Muscle layer of colon (tissue), 2 donors: ENCODE measurements around the gene FAM53A.

Experiments used
- H3K27ac ChIP-seq: one replicate; pipeline ENCODE4 v1.7.0; 2013; ENCODE audit warnings: low read depth, mild to moderate bottlenecking, low read length, moderate library complexity
- H3K27me3 ChIP-seq, 2 donors: one replicate each; pipeline ENCODE4 v1.7.0; 2013; ENCODE audit warnings: low read length in 2 of 2, mild to moderate bottlenecking in 2 of 2; ENCODE audit not compliant: insufficient read depth in 2 of 2, control insufficient read depth in 1 of 2
- H3K36me3 ChIP-seq: one replicate; pipeline ENCODE4 v1.7.0; 2013; ENCODE audit warnings: mild to moderate bottlenecking, low read length; ENCODE audit not compliant: insufficient read depth
- H3K4me1 ChIP-seq: one replicate; pipeline ENCODE4 v1.7.0; 2013; ENCODE audit warnings: mild to moderate bottlenecking, low read length; ENCODE audit not compliant: insufficient read depth
- H3K4me3 ChIP-seq, 2 donors: one replicate each; pipeline ENCODE4 v1.7.0; 2013; ENCODE audit warnings: low read length in 2 of 2, low read depth in 1 of 2, mild to moderate bottlenecking in 1 of 2, moderate library complexity in 1 of 2
- H3K9ac ChIP-seq: one replicate; pipeline ENCODE4 v1.7.0; 2013; ENCODE audit warnings: low read length
- H3K9me3 ChIP-seq: one replicate; pipeline ENCODE4 v1.7.0; 2013; ENCODE audit warnings: mild to moderate bottlenecking, low read length
- donor health status: abdominal sarcoma.
- donor health status: Adenocarcinoma of cecum.

The FAM53A gene

DNA sequence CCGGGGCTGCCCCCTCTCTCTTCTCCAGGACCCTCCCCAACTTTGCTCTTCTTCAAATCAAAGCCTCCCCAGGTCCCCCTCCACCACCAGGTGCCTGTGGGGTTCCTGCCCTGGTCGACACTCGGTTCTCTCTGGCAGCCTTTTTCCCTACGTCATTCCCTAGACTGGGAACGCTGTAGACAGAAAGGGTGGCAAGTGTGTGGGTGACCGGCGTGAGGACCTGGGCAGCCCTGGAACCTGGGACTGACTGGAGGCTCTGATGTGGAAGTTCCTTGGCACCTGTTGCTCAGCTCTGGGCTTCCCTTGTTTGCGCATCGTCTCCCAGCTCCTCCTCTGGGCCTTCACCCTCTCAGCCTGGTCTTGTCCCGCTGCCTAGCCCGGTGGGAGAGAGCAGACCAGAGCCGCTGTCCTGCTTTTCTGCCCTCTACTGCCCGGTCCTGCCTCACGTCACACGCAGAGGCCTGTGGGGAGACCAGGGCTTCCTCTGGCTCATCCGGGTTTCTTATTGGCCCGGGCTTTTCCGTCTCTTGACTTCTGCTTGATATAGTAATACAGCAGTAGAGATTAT lies 38.5 kb upstream of the FAM53A start:
- Histone ChIP-seq H3K9me3 (no peaks in the 10 kb centered on the region), H3K27me3 (no peaks in the 10 kb centered on the region), H3K9ac (no peak overlapping the region), H3K36me3 (peaks cover 14% of the 10 kb centered on the region), H3K4me1 (peaks cover 12% of the 10 kb centered on the region), H3K27ac (no peak overlapping the region), H3K4me3 (no peak overlapping the region)

DNA sequence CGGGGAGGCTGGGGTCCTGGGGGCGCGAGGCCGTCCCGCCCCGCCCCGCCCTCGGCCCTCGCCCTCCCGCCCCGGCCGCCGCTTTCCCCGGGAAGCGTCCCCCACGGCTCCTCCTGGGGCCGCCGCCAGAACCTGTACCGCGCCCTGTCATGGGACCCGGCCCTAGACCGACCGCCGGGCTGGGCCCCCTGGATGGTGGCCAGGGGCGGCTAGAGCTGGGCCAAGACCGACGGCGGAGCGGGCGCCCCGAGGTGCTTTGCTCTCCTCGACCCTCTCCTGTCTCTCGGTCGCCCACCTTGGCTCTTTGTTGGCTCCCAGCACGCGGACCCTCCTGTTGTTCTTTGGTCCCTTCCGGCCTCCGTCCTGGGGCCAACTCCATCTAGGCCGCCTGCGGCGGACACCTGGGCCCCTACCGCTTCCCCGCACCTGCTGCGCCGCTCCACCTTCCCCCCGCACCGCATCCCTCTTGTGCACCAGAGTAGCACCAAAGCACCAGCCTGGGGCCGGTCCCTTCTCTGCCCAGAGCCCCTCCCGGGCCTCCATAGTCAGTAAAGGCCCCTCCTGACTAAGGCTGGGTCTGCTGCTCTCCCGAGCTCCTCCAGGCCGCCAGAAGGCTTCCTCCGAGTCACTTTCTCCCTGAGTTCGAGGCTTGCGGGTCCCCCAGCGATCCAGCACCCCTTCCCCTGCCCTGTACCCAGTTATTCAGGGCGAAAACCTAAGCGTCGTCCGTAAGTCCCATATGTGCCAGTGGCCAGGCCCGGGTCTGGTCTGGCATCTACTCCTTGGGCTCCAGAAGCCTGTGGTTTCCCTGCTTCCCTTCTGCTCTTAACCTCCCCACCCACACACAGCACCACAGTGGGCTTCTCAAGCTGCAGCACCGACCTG lies 37.8 kb upstream of the FAM53A start:
- Histone ChIP-seq H3K9ac (no peak overlapping the region), H3K4me1 (peaks cover 12% of the 10 kb centered on the region), H3K27ac (no peak overlapping the region), H3K36me3 (peaks cover 16% of the 10 kb centered on the region), H3K4me3 (peak overlapping the region in 1 of 2 donors; percentile 57), H3K27me3 (no peaks in the 10 kb centered on the region), H3K9me3 (no peaks in the 10 kb centered on the region)

DNA sequence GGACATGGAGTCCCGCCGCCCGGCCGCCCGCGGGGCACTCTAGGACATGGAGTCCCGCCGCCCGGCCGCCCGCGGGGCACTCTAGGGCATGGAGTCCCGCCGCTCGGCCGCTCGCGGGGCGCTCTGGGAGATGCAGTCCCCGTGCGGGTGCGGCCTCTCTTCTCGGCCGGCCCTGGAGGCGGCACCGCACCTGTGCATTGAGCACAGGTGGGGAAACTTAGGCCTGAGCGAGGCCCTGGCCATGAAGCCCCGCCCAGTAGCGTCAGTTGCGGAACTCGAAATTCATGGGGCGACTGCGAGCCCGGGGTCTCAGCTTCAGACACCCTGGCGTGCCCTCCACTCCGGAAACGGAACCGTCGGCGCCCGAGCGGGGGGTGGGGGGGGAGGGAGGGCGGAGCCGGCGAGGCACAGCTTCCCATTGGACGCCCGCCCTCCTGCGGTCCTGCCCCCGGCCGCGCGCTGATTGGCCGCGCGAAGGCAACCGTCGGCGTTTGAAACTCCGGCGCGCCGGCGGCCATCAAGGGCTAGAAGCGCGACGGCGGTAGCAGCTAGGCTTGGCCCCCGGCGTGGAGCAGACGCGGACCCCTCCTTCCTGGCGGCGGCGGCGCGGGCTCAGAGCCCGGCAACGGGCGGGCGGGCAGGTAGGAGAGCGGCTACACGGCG lies 37.0 kb upstream of the FAM53A start, which contains the start of the genes TACC3 and TMEM129:
TACC3 (plus strand) TSS at position 519 of the 663 bp plus-strand sequence. CDS start 1,901 bp downstream, outside the sequence.
TMEM129 (minus strand) TSS at position 321 of the 663 bp plus-strand sequence. CDS start 486 bp downstream, outside the sequence.
- Histone ChIP-seq H3K9me3 (no peaks in the 10 kb centered on the region), H3K36me3 (peaks cover 16% of the 10 kb centered on the region), H3K27me3 (no peaks in the 10 kb centered on the region), H3K27ac (peak within 1 kb of the TSS; percentile 97), H3K4me1 (peaks cover 12% of the 10 kb centered on the region), H3K9ac (peak within 1 kb of the TSS; percentile 89), H3K4me3 (peak within 1 kb of the TSS; percentile 78 to 84)

DNA sequence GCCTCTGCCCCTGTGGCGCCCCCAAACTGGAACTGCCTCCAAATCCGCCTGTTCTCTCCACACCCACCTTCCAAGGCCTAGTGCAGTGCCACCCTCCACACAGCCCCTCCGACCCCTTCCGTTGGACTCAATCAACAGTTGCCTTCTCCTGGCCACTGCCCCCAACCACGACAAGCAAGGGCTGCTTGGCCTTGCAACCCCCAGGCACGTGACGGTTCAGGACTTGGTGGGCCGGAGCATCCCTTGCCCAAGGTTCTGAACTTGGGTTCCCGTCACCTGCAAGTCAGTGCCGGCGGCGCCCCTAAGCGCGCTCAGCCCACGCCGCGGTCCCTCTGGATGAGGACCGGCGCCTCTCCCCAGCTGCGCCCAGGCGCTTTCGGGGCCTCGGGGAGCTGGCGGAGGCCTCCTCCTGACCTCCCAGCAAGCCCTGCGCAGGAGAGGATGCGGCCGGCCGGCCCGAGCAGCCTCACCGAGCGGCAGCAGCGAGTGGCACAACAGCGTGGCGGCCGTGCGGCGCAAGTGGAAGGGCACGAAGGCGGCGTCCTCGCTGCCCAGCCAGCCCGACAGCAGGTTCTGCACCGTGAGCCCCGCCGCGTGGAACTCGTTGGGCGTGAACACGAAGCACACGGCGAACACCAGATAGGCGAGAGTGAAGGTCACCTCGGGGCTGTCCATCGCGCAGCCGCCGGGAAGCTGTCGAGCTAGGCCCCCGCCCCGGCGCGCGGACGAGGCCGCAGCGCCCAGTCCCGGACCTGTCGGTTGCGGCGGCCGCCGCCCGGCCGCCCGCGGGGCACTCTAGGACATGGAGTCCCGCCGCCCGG lies 36.3 kb upstream of the FAM53A start:
- Histone ChIP-seq H3K36me3 (peaks cover 16% of the 10 kb centered on the region), H3K4me1 (peaks cover 16% of the 10 kb centered on the region), H3K27me3 (no peaks in the 10 kb centered on the region)

DNA sequence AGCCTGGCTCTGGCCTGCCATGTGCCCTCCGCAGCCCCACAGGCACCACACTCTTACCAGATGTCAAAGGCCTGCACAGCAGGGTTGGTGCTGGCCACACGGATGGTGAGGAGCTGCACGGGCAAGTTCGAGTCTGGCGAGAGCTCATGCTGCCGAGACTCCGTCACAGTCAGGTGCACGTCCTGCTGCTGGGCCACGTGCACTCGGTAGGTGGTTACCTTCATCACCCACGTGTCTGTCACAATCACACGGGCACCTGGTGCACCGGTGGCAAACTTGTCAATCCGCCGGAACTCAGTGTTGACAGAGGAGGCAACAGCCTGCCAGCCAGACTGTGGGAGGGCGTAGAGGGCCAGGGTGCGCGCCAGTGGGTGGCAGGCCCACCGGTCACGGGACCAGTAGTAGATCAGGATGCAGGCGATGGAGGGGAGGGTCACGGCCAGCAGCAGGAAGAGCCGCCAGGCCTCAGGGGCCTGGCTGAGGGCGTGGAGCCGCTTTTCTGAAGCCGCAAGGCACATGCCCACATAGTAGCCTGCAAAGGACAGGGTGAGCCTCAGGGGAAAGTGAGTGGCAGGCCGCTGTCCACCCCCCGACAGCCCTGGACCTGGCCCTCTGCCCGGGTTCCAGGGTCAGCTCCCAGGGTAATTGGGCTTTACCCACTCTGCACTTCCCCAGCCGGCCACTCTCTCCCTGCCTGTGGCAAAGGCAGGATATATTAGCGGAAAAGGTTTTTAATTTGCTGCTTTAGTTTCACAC lies 34.2 kb upstream of the FAM53A start:
- H3K4me1 ChIP-seq = peaks cover 20% of the 10 kb centered on the region
- H3K9ac ChIP-seq = no peak overlapping the region
- no peaks in the 10 kb centered on the region for H3K27me3 ChIP-seq

More for the DNA sequence above, 36.3 kb upstream of the FAM53A start:
- Histone ChIP-seq H3K4me3 (peak overlapping the region; percentile 78 to 84), H3K9ac (peak overlapping the region; percentile 89), H3K9me3 (no peaks in the 10 kb centered on the region), H3K27ac (peak overlapping the region; percentile 97)

DNA sequence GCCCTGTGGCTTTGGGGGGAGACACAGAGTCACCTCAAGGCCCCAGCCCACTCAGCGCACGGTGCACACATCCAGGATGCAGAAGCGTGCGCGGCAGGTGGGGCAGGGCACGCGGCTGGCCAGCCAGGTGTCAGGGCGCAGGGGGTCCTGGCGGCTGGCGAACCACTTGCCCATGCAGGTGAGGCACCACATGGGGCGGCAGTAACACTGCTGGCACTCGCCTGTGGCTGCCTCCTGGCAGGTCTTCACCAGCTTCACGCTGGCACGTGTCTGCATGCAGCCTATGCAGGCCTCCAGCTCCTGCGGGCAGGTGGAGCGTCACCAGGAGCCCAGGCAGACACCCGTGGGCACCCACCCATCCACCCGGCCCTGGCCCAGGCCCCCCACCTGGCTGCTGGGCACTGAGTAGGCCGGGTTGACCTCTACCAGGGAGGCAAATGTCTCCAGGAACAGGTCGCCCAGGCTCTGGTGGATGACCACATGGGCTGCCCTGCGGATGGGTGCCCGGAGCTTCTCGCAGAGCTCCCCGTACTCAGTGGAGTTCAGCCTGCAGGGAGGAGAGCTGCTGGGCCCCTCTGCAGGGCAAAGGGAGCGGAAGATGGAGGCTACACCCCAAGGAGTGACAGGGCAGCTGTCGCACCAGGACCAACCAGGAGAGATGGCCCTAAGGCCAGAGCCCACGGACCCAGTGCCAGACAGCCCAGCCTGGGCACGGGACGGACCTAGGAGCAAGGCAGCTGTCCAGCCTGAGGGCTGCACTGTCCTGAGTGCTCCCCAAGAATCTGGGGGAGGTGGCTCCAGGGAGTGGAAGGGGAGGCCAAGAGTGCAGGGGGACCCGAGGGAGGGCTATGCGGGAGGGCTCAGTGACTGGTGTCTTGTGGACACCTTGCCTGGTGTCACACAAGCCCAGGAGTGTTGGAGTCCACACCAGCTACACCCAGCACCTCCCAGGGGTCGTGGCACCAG lies 33.3 kb upstream of the FAM53A start:
- H3K4me1 ChIP-seq = peaks cover 23% of the 10 kb centered on the region
- no peaks in the 10 kb centered on the region for H3K27me3 ChIP-seq
- no peak overlapping the region for H3K27ac ChIP-seq

More for the DNA sequence above, 34.2 kb upstream of the FAM53A start:
- Histone ChIP-seq H3K9me3 (no peaks in the 10 kb centered on the region), H3K27ac (no peak overlapping the region), H3K36me3 (peaks cover 16% of the 10 kb centered on the region), H3K4me3 (no peak overlapping the region)

DNA sequence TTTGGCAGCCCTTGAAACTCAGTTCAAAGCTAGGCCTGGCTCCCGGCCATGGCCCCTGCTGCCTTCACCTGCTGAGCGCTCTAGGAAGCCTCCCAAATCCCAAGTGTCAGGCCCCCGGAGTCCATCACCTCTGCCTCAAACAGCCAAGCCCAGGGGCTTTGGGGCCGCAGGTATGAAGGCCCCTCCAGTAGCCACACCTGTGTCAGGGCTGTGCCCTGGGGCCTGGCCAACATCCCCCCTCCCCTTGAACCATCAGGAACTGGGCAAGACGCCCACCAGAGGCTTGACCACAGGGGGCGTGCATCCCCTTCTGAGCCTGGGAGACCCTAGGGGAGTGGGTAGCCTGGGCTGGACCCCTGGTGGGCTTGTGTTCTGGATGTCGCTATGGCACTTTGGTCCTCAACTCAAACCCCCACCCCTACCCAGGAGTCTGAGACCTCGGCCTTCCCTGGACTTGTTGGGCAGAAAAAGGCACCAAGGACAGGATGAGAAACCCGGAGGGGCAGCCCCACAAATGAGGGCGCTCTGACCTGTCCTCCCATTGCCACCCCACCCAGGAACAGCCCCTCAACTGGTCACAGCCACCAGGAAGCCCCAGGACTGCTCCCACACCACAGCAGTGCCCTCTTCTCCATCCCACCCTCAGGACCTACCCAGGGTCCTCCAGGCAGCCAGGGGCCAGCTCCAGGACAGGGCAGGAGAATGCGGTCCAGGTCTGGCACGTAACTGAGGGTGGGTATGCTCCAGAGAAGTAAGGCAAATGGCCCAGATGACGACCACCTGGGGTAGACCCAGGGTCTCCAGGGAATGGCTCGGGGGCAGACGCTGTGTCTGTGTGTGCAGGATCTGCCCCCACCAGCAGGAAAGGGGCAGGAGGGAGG lies 32.2 kb upstream of the FAM53A start:
- no peak overlapping the region for H3K4me3 ChIP-seq
- no peak overlapping the region for H3K9ac ChIP-seq
- peaks cover 16% of the 10 kb centered on the region for H3K36me3 ChIP-seq
- H3K27ac ChIP-seq = no peak overlapping the region
- peaks cover 24% of the 10 kb centered on the region for H3K4me1 ChIP-seq
- no peaks in the 10 kb centered on the region for H3K27me3 ChIP-seq
- no peaks in the 10 kb centered on the region for H3K9me3 ChIP-seq

More for the DNA sequence above, 33.3 kb upstream of the FAM53A start:
- Histone ChIP-seq H3K36me3 (peaks cover 16% of the 10 kb centered on the region), H3K9me3 (no peaks in the 10 kb centered on the region), H3K9ac (no peak overlapping the region), H3K4me3 (no peak overlapping the region)

DNA sequence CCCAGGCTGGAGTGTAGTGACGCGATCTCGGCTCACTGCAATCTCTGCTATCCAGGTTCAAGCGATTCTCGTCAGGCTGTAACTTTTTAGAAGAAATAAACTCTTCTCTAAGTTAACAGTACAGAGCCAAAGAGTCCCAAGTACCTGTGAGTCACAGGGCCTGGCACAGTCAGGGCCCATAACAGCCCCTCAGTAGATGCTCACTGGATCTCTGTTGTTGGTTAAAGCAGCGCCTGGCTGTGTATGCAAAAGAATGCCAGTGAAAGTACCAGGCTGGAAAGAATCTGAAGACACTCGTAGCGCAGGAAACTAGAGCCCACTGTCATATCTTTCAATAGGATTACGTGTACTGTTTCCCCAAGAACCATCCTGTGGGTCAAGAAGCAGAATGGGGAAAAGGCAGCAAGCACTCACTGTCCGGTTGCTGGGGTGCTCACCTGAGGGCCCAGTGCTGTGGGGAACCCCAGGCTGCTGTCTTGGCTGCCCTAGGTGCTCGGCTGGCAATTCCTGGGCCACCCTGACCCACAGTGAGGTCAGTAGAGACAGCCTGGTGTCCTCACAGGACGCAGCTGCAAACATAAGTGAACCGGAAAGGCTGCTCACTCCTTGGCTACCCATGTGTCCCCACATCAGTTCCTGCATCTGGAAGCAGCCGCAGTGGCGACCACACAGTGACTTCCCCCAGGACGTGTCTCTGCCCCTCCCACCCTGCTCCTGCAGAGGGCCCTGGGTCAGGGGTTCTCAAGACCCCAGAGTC lies 31.1 kb upstream of the FAM53A start:
- no peaks in the 10 kb centered on the region for H3K27me3 ChIP-seq
- H3K9me3 ChIP-seq = no peaks in the 10 kb centered on the region
- H3K4me3 ChIP-seq = no peak overlapping the region
- peaks cover 35% of the 10 kb centered on the region for H3K4me1 ChIP-seq
- no peak overlapping the region for H3K27ac ChIP-seq
- no peak overlapping the region for H3K9ac ChIP-seq
- peaks cover 18% of the 10 kb centered on the region for H3K36me3 ChIP-seq
